IPS-15b (cell line): ENCODE data around the gene ARHGEF10L.

Source experiments
- H3K27me3 ChIP-seq: one replicate; pipeline ENCODE4 v1.6.1; 2013; ENCODE audit warnings: low read length; ENCODE audit not compliant: control insufficient read depth, insufficient read depth
- H3K36me3 ChIP-seq: one replicate; pipeline ENCODE4 v1.6.1; 2013; ENCODE audit warnings: low read length; ENCODE audit not compliant: control insufficient read depth, insufficient read depth
- H3K4me1 ChIP-seq: one replicate; pipeline ENCODE4 v1.6.1; 2013; ENCODE audit warnings: mild to moderate bottlenecking, low read length; ENCODE audit not compliant: control insufficient read depth, insufficient read depth
- H3K4me3 ChIP-seq: one replicate; pipeline ENCODE4 v1.5.1; 2013; ENCODE audit warnings: low read depth, low read length
- H3K9ac ChIP-seq: one replicate; pipeline ENCODE4 v1.6.1; 2013; ENCODE audit warnings: low read depth, mild to moderate bottlenecking, low read length
- H3K9me3 ChIP-seq: one replicate; pipeline ENCODE4 v1.6.1; 2013; ENCODE audit warnings: mild to moderate bottlenecking, low read length; ENCODE audit not compliant: control insufficient read depth, insufficient read depth

ARHGEF10L gene

DNA sequence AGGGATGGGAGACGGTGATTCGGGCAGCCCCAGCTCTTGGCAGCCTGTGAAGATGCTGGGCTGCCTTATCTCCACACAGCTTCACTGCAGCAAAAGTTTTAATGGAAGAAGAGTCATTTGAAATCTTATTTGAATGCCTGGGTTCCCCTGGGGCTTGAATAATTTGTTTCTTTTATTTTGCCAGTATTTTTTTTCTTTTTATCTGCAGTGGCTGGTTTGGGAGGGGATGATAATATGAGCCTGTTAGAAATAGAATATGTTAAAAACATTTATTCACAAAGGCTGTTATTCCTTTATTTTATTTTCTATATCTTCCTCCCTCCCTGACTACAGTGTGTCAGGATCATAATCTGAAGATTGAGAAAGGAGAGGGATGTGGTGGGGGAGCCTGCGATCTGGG, 103.4 kb downstream of the ARHGEF10L start:
- Histone ChIP-seq H3K9me3 (no peaks in the 10 kb centered on the region), H3K9ac (no peak overlapping the region), H3K27me3 (no peaks in the 10 kb centered on the region), H3K4me1 (no peaks in the 10 kb centered on the region), H3K36me3 (peaks cover 26% of the 10 kb centered on the region), H3K4me3 (no peak overlapping the region)

DNA sequence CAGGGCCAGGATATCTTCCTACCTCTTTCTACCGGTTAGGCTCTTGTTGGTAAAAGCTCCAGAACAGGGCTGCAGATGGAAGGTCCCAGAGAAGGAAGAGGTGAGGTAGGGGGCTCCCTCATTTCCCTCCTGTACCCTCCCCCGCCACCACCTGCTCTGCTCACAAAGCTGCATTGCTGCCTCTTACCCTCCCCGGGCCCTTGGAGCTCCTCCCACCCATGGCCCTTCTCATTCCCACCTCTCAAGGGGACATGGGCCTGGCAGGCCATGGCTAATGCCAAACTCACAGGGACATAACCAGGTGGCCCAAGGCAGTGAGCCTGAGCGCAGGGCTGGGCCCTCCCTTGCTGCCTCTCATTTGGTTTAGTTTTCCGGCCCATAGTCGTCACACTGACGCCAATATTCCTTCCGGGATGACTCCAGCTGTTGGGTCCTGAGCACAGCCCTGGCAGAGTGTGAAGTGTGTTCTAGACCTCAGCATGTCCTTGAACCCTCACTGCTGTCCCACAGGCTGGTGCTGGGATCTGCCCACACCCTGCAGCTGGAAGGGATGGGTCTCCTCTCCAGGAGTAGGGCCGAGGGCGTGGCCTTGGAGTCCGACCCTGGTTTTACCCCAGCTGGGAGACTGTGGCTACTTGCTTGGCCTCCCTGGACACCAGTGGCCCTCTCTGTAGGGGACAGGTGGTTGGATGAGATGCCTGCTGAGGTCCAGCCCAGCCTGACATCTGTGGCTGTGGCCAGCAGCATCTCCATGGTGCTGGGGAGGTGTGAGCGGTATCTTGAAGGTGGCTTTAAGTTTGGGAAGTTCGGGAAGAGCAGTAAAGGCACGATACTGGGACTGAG, 104.6 kb downstream of the ARHGEF10L start:
- Histone ChIP-seq H3K36me3 (peaks cover 23% of the 10 kb centered on the region), H3K27me3 (no peaks in the 10 kb centered on the region)

DNA sequence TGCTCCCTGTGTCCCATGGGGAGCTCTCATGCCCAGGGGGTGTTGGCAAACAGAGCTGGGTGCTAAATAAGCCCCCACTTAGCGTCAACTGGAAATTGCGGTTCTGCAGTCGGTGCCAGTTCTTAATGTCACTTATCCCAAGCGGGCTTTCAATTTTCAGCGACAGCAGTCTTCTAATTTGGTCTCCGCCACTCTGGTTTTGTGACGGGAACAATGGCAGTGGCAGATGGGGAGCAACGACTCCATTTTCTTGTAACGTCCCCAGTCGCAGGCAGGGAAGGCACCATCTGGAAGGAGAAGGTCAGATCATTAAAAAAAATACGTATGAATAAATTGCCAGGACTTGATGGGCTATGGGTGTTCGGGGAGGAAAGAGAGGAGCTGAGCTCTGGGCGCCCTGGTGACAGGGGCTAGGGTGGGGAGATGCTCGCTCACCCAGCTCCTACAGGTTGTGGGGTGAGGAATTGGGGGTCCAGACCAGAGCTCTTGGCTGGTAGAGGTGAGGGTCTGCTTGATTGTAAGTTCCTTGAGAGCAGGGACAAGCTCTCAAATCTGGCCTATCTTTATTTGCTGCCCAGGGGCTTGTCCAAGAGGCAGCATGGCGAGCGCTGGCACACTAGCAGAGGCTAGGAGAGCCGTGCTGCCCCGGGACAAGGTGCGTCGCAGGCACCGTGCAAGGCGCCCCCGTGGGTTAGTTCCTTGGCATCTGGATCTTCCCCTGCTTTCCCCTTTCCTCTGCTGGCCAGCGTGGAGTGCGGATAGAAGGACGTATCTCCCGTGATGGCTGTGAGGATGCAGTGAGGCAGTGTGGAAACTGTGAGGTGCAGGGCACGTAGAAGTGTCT, 105.8 kb downstream of the ARHGEF10L start:
- H3K4me3 ChIP-seq, result no peak overlapping the region
- H3K9me3 ChIP-seq, result no peaks in the 10 kb centered on the region
- peaks cover 15% of the 10 kb centered on the region for H3K36me3 ChIP-seq
- no peak overlapping the region for H3K9ac ChIP-seq
- no peaks in the 10 kb centered on the region for H3K4me1 ChIP-seq
- H3K27me3 ChIP-seq, result no peaks in the 10 kb centered on the region

More for the DNA sequence above, 104.6 kb downstream of the ARHGEF10L start:
- Histone ChIP-seq H3K9me3 (no peaks in the 10 kb centered on the region), H3K4me3 (no peak overlapping the region), H3K4me1 (no peaks in the 10 kb centered on the region), H3K9ac (no peak overlapping the region)

DNA sequence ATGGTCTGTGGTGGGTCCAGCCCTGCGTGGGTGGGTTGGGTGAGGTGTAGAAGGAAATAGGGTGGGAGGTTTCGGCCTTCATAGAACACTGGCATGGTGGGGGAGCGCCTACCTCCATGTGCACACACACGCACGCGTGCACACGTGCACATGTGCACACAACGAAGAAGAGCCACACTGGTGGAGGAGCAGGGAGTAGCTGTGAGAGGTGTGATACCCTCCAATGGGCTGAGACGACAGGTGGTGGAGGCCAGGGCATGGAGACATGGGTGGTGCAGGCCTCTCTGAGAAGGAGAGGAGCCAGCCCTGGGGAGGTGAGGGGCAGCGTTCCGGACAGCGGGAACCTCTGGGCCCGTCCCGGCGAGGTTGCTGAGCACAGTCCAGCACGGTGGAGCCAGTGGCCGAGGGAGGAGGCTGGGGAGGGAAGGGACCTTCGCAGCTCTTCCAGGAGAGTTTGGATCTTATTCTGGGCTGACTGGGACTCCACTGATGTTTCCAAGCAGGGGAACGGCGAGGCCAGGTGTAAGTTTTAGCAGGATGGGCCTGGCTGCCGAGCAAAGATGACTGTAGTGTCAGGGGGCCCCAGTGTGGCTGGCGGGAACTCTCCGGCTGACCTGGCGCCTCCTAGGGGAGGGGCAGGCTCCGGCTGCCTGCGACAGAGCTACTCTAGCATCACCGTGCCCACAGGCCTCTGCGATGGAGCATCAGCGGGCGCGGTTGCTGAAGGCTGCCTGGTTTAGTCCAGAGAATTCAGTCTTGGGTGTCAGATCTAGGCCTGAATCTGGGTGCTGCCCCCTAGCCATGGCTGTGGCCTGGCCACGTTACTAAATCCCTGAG, 107.2 kb downstream of the ARHGEF10L start:
- Histone ChIP-seq H3K9ac (no peak overlapping the region), H3K9me3 (no peaks in the 10 kb centered on the region), H3K36me3 (peaks cover 17% of the 10 kb centered on the region), H3K4me1 (no peaks in the 10 kb centered on the region), H3K27me3 (no peaks in the 10 kb centered on the region), H3K4me3 (no peak overlapping the region)

DNA sequence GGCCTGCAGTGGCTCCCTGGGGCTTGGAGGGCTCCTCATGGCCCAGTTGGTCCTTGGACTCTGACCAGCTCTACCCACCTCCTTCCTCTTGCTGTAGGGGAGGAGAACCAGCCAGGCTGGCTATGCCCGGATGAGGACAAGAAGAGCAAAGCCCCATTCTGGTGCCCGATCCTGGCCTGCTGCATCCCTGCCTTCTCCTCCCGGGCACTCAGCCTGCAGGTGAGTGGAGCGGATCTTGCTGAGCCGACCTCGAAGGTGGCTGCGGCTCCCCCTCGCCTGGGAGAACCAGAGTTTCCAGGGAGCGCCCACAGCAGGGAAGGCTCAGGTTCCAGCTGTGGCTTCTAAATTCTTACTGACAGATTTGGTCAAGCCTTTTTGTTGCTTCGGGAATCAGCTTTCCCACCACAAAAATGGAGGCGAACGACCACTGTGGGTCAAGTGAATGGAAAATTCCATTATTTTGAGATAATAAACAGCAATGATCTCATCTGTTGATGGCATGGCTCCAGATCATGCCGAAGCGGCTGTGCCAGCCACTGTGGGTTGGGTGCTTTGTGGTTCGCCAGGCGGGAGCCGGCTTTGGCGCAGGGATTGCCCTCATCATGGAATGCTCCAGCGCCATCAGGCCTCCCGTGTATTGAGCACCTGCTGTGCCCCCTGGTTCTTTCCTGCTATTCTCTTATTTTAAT, 109.1 kb downstream of the ARHGEF10L start:
- Histone ChIP-seq H3K27me3 (no peaks in the 10 kb centered on the region), H3K36me3 (peaks cover 15% of the 10 kb centered on the region), H3K4me3 (no peak overlapping the region), H3K9me3 (no peaks in the 10 kb centered on the region), H3K4me1 (no peaks in the 10 kb centered on the region), H3K9ac (no peak overlapping the region)

DNA sequence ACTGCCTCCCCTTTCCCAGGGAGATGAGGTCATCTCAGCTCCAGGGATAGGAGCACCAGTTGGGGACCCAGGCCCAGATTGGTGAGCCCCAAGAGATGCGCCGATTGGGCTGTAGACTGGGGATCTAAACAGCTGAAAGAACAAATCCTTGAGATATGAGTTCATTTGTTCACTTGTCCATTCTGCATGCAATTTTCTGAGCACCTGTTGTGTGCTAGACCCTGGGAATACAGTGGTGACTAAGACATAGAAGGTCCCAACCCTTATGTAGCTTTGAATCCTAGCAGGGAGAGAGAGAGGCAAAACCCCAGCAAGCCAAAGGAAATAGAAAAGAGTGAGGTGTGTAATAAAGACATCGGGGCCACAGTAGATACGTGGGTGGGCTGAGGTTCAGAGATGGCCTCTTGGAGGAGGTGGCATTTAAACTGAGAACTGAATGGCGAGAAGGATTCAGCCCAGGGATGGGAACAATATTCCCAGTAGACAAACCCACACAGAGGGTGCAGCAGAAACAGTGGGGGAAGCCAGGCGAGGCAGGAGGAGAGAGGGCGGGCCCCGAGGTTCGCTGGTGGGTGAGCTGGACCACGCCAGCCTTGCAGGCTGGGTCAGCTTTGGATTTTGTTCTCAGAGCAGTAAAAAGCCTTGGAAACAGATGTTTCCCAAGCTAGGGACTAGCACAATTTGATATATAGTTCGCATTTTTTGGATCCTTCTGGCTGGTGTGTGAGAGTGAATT, 110.0 kb downstream of the ARHGEF10L start:
- H3K36me3 ChIP-seq, result peaks cover 18% of the 10 kb centered on the region
- H3K4me1 ChIP-seq, result no peaks in the 10 kb centered on the region
- no peak overlapping the region for H3K9ac ChIP-seq
- H3K27me3 ChIP-seq, result no peaks in the 10 kb centered on the region
- no peaks in the 10 kb centered on the region for H3K9me3 ChIP-seq
- H3K4me3 ChIP-seq, result no peak overlapping the region

DNA sequence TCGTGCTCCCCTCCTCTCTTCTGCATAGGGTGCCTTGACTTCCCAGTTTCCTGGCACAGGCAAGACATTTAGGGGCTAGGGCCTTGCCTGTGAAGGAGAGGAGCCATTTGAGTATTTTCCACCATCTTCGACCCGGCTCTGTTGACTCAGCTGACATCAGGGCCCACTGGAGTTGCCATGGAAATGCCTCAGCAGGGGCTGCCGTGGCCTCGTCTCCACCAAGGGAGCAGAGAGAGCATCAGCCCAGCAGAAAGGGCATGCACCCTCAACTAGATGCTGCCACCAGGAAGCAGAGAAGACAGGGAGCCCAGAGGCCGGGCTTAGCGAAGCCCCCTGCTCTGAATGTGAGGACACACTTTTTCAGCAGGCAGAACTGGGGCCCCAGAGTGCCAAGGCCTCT, 113.8 kb downstream of the ARHGEF10L start:
- no peaks in the 10 kb centered on the region for H3K9me3 ChIP-seq
- H3K9ac ChIP-seq, result no peak overlapping the region
- H3K4me1 ChIP-seq, result no peaks in the 10 kb centered on the region
- no peaks in the 10 kb centered on the region for H3K27me3 ChIP-seq
- no peak overlapping the region for H3K4me3 ChIP-seq
- H3K36me3 ChIP-seq, result peaks cover 40% of the 10 kb centered on the region

DNA sequence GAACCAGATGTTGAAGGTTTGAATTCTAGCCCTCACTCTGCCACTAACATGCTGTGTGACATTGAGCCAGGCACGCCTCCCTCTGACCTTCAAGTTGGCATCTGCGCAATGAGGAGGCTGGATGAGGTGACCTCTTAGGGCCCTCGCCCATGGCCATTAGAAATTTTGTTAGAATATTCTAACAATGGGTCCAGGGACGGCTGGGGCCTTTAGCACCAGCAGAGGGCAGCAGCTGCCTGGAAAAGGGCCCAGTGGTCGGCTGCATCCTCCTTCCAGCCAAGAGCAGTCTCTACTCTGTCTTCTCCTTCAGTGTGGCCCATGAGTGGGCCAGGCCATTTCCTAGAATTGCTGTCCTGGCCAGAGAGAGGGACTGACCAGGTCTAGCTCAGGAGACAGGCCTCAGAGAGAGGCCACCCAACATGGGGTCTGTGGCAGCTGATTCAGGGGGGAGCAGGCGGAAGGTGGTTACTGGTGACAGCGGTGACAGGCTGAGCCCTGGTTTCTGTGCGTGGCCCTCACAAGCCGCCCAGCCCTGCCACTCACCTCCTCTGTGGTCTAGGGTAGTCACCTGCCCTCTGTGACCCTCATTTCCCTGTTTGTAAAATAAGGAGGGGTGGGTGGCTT, 114.3 kb downstream of the ARHGEF10L start:
- H3K4me1 ChIP-seq, result no peaks in the 10 kb centered on the region
- no peaks in the 10 kb centered on the region for H3K27me3 ChIP-seq
- H3K9me3 ChIP-seq, result no peaks in the 10 kb centered on the region
- H3K4me3 ChIP-seq, result no peak overlapping the region
- peaks cover 36% of the 10 kb centered on the region for H3K36me3 ChIP-seq
- H3K9ac ChIP-seq, result no peak overlapping the region

DNA sequence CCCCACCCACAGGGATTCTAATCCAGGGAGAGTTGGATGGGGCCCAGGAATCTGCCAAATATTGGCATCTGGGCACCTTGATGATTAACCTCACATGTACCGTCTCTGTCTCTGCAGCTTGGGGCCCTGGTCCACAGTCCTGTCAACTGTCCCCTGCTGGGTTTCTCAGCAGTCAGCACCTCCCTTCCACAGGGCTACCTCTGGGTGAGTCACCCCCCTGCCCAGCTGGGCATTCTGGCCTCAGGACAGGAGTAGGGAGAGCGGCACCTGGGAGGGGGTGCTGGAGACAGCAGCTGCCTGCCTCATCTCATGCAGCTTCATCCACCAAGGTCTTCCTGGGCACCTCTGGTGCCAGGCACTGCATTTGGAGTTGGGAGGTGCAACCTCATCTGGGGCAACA, 115.0 kb downstream of the ARHGEF10L start:
- no peaks in the 10 kb centered on the region for H3K9me3 ChIP-seq
- no peak overlapping the region for H3K9ac ChIP-seq
- no peak overlapping the region for H3K4me3 ChIP-seq
- H3K36me3 ChIP-seq, result peaks cover 39% of the 10 kb centered on the region
- no peaks in the 10 kb centered on the region for H3K4me1 ChIP-seq
- H3K27me3 ChIP-seq, result no peaks in the 10 kb centered on the region

DNA sequence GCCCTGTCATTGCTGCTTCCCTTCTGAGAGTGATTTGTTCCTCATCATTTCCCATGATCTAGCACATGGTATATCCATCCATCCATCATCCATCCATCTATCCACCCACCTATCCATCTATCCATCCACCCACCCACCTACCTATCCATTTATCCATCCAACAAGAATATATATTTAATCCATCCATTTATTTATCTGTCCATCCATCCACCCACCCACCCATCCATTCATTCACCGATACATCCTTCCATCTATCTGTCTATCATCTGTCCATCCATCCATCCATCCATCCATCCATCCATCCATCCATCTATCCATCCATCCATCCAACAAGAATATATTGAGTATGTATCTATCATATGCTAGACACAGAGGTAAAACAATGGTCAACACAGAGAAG, 115.7 kb downstream of the ARHGEF10L start:
- H3K9me3 ChIP-seq, result no peaks in the 10 kb centered on the region
- H3K4me1 ChIP-seq, result no peaks in the 10 kb centered on the region
- no peak overlapping the region for H3K9ac ChIP-seq
- no peaks in the 10 kb centered on the region for H3K27me3 ChIP-seq
- H3K36me3 ChIP-seq, result peaks cover 43% of the 10 kb centered on the region
- H3K4me3 ChIP-seq, result no peak overlapping the region
